NT2/D1 (cell line): ENCODE results near the gene CDC73.
"Not testable (repeated sequence)": the region's sequence is repeated elsewhere in the genome, so short reads cannot be mapped to it uniquely, and the experiment has no call there.

Source experiments
- DNase-seq: peaks from one replicate; pipeline ENCODE4 v3.0.0-alpha.2; 2011; ENCODE audit warnings: low read depth, low spot score
- H3K27me3 ChIP-seq: 2 replicates; pipeline ENCODE4 v1.6.0; 2011; ENCODE audit warnings: mild to moderate bottlenecking; ENCODE audit not compliant: insufficient read length, insufficient read depth
- H3K36me3 ChIP-seq: 2 replicates; pipeline ENCODE4 v1.6.1; 2011; ENCODE audit warnings: mild to moderate bottlenecking, low read length, mixed read lengths; ENCODE audit not compliant: insufficient read depth, insufficient read length
- H3K4me1 ChIP-seq: 2 replicates; pipeline ENCODE4 v1.5.1; 2011; ENCODE audit not compliant: insufficient read depth, insufficient read length
- H3K4me3 ChIP-seq: 2 replicates; pipeline ENCODE4 v1.5.1; 2011; ENCODE audit warnings: low read depth; ENCODE audit not compliant: insufficient read length
- H3K9ac ChIP-seq: 2 replicates; pipeline ENCODE4 v1.6.0; 2011; ENCODE audit warnings: low read depth; ENCODE audit not compliant: insufficient read length
- H3K9me3 ChIP-seq: 2 replicates; pipeline ENCODE4 v1.5.1; 2011; ENCODE audit warnings: mild to moderate bottlenecking, low read length; ENCODE audit not compliant: insufficient read depth
- SUZ12 ChIP-seq: IDR thresholded peaks from 2 replicates; pipeline ENCODE4 v1.6.1; 2011; ENCODE audit not compliant: insufficient read length, insufficient read depth; ENCODE audit errors: extremely low read depth
- YY1 ChIP-seq: IDR thresholded peaks from 2 replicates; pipeline ENCODE4 v1.6.1; 2011; ENCODE audit not compliant: insufficient read length, insufficient read depth
- ZNF274 ChIP-seq: IDR thresholded peaks from 2 replicates; pipeline ENCODE4 v1.6.1; 2011; ENCODE audit warnings: mild to moderate bottlenecking, low read depth, low read length

Gene CDC73

DNA sequence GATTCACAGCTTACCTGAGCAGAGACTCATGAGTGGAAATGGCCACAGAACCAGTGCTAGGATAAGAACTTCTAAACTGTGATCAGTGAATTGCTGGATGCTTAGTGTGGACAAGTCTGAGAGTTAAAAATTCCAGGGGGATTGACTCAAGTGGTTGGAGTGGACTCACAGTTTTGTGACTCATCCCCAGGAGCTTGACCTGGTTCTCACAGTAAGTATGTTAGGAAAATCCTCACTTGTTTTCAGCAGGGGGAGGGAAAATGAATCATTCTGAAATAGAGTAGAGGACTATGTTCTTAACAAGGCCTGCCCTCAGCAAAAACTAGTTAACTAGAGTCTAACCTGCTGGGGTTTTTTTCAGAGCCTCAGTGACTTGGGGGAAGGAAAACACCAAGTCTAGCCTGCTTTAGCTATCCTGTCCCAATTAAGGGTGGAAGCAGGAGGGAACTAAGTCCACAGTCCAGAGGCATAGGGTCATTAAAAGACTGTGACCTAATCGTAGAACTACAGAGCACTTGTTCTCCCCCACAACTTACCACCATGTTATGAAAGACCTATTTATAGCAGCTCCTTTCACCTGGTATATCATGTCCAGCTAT lies 6.1 kb upstream of the CDC73 start:
- Histone ChIP-seq H3K27me3 (peaks cover 5% of the 10 kb centered on the region), H3K36me3 (no peaks in the 10 kb centered on the region), H3K9ac (no peak overlapping the region), H3K9me3 (no peaks in the 10 kb centered on the region), H3K4me1 (peaks cover 7% of the 10 kb centered on the region), H3K4me3 (no peak overlapping the region)
- TF ChIP-seq YY1 (no peak), ZNF274 (no peak), SUZ12 (no peak)
- no peak for DNase-seq

DNA sequence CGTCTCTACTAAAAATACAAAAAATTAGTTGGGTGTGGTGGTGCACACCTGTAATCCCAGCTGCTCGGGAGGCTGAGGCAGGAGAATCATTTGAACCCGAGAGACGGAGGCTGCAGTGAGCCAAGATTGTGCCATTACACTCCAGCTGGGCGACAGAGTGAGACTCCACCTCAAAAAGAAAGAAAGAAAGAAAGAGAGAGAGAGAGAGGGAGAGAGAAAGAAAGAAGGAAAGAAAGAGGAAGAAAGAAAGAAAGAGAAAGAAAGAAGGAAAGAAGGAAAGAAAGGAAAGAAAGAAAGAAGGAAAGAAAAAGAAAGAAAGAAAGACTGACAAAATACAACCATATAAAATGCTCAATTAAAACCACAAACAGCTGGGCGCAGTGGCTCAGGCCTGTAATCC lies 4.7 kb upstream of the CDC73 start:
- H3K9ac ChIP-seq, H3K4me3 ChIP-seq, H3K27me3 ChIP-seq, H3K9me3 ChIP-seq, DNase-seq, H3K36me3 ChIP-seq, H3K4me1 ChIP-seq: not testable (repeated sequence)

DNA sequence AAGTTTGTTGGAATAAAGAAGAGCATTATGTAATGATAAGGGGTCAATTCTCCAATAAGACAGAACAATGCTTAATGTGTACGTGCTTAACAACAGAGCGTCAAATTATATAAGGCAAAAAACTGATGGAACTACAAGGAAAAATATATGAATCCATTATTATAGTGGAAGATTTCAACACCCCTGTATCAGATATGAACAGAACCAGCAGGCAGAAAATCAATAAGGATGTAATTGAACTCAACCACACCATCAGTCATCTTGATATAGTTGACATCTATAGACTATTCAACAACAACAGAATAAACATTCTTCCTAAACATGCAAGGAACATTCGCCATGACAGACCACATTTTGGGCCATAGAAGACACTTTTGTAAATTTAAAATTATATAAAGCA lies 3.6 kb upstream of the CDC73 start:
- no peaks in the 10 kb centered on the region for H3K4me1 ChIP-seq
- H3K9me3 ChIP-seq, result no peaks in the 10 kb centered on the region
- no peak overlapping the region for H3K4me3 ChIP-seq
- DNase-seq, result no peak
- peaks cover 6% of the 10 kb centered on the region for H3K27me3 ChIP-seq
- H3K36me3 ChIP-seq, result no peaks in the 10 kb centered on the region
- no peak overlapping the region for H3K9ac ChIP-seq
- TF ChIP-seq SUZ12, result no peak

DNA sequence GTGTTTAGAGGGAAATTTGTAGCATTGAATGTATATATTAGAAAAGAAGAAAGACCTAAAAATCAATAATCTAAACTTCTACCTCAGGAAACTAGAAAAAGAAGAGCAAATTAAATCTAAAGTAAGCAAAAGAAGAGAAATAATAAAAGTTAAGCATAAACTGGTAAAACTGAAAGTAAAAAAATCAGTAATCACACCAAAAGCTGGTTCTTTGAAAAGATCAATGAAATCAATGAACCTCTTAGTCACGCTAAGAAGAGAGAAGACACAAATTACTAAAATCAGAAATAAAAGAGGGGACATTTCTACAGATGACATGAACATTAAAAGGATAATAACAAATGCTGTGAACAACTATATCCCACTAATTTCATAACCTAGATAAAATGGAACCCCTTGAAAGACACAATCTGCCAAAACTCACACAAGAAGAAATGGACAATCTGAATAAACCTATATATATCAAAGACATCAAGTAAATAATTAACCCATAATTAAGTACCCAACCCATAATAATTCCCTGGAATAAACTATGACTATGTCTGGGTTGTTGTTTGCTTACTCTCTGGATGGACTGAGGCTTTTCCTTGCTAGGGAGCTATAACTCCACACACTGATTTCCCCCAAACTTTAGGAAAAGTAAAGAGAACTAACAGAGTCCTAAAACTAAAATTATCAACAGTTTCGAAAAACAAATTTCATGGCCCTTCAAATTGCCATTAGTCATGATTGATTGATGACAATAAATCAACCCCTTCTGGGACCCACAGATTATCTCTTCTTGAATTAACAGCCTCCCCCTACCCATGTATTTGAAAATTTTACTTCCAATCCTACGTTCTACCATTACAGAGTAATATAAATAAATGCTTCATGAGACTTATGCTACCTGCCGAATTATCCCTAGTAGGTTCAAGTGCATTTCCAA lies 2.8 kb upstream of the CDC73 start:
- H3K9me3 ChIP-seq, result no peaks in the 10 kb centered on the region
- H3K4me1 ChIP-seq, result no peaks in the 10 kb centered on the region
- H3K9ac ChIP-seq, result no peak overlapping the region
- peaks cover 6% of the 10 kb centered on the region for H3K27me3 ChIP-seq
- H3K36me3 ChIP-seq, result no peaks in the 10 kb centered on the region
- no peak for DNase-seq
- H3K4me3 ChIP-seq, result no peak overlapping the region
- TF ChIP-seq YY1 (no peak), ZNF274 (no peak), SUZ12 (no peak)

DNA sequence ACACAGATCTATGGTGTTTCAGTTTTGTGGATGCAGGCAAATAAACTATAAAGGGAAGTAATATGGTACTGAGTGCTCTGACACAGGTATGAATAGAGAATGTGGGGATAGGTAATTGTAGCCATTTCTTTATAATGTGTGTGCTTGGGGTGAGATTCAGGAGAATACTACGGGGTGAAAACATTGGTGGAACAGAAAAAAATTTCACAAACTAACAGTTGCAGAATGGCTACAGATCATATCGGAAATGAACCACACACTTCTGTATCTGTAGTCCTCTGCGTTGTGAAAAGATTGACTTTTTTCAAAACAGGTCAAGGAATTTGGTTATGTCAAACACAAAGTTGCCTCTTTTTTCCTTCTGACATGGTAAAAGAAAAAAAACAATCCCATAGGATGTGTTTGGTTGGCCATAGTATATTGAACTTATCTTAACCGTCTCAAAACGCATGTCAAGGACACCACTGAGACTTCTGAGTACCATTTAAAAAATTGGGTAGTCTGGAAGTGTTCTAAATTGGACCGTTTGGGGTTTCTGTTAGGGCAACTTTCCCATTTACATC lies 1.1 kb upstream of the CDC73 start:
- Histone ChIP-seq H3K9ac (no peak overlapping the region), H3K4me3 (no peak overlapping the region), H3K9me3 (no peaks in the 10 kb centered on the region), H3K27me3 (peaks cover 6% of the 10 kb centered on the region), H3K36me3 (peaks cover 9% of the 10 kb centered on the region), H3K4me1 (peaks cover 1% of the 10 kb centered on the region)
- TF ChIP-seq YY1 (no peak), ZNF274 (no peak), SUZ12 (no peak)
- no peak for DNase-seq

DNA sequence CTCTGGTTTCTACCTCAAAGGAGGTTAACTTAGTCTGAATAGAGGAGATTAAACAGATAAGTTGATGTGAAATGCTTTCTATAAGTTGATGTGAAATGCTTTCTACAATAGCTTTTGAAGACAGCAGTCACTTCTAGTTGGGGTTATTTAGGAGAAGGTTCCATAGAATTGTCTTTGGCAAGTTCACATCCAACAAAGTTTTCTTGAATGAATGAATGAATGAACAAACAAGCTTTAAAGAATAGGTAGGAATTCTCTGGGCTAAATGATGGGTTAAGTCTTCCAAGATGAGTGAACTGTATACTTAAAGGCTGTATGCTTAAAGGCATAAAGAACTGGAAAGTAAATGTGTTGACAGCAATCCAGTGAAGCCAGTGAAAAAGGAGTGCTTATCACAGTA lies 1.9 kb downstream of the CDC73 start:
- peaks cover 1% of the 10 kb centered on the region for H3K4me1 ChIP-seq
- peaks cover 6% of the 10 kb centered on the region for H3K27me3 ChIP-seq
- no peak for DNase-seq
- no peaks in the 10 kb centered on the region for H3K9me3 ChIP-seq
- peak overlapping the region; percentile 80 for H3K4me3 ChIP-seq
- H3K36me3 ChIP-seq, result peaks cover 38% of the 10 kb centered on the region
- no peak for TF ChIP-seq ZNF274
- no peak for TF ChIP-seq SUZ12
- TF ChIP-seq YY1, result no peak
- no peak overlapping the region for H3K9ac ChIP-seq

DNA sequence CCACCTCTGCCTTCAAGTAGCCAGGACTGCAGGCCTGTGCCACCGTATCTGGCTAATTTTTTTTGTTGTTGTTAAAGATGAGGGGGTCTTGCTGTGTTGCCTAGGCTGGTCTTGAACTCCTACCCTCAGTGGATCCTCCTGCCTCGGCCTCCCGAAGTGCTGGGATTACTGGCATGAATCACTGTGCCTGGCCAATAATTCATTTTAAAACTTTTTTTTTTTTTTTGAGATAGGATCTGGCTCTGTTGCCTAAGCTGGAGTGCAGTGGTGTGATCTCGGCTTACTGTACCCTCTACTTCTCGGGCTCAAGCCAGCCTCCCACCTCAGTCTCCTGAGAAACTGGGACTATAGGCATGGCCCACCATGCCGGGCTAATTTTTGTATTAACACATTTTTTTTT lies 3.5 kb downstream of the CDC73 start:
- Histone ChIP-seq H3K9me3 (no peaks in the 10 kb centered on the region), H3K9ac (no peak overlapping the region), H3K4me1 (peaks cover 1% of the 10 kb centered on the region), H3K27me3 (peaks cover 5% of the 10 kb centered on the region), H3K4me3 (no peak overlapping the region), H3K36me3 (peaks cover 54% of the 10 kb centered on the region)
- no peak for DNase-seq
- TF ChIP-seq YY1 (no peak), ZNF274 (no peak), SUZ12 (no peak)
